Panc1 (cell line): ENCODE data around the gene FARSB. TPM values are rescaled to one million over a fixed set of nuclear protein-coding genes. Genes with fewer than 3 reads are reported as not detected.

Experiments
- ATAC-seq: fragments of 200-7000 bp; cut with Tn5 transposase; 2 replicates; pipeline ENCODE4 v1.9.1; 2020; ENCODE audit warnings: mild to moderate bottlenecking, moderate library complexity
- BruUV-seq: library from RNA; stranded (reverse); fragments of 400-500 nt; replicated peaks from 2 replicates; lab custom pipeline; 2021; lab: Mats Ljungman, UMichigan
- CTCF ChIA-PET: fragments of 300-600 bp; sonication (Branson Sonifier 250); formaldehyde crosslinking; loops from one replicate; lab custom pipeline; 2022; ENCODE audit warnings: antibody characterized with exemption; lab: Charles Lee
- POLR2A ChIA-PET: fragments of 300-600 bp; sonication (Branson Sonifier 250); formaldehyde crosslinking; loops from one replicate; lab custom pipeline; 2022; ENCODE audit warnings: antibody characterized with exemption; lab: Charles Lee
- DNase-seq: peaks from one replicate; pipeline ENCODE4 v3.0.0-alpha.2; 2010; ENCODE audit warnings: low read depth, low spot score
- H3K27ac ChIP-seq: 2 replicates; pipeline ENCODE4 v1.5.1; 2011; ENCODE audit warnings: mild to moderate bottlenecking, low read length, inconsistent platforms
- H3K27me3 ChIP-seq: fragments of 200-500 bp; sonication (Bioruptor generic); 2 replicates; pipeline ENCODE4 v1.6.0; 2014; ENCODE audit warnings: low read length, inconsistent platforms; ENCODE audit not compliant: control insufficient read depth, insufficient read depth
- H3K36me3 ChIP-seq: fragments of 200-500 bp; sonication (Bioruptor generic); 2 replicates; pipeline ENCODE4 v1.5.1; 2014; ENCODE audit warnings: inconsistent platforms, mild to moderate bottlenecking, low read length, moderate library complexity; ENCODE audit not compliant: control insufficient read depth, insufficient read depth
- H3K4me1 ChIP-seq: 2 replicates; pipeline ENCODE4 v1.5.1; 2011; ENCODE audit warnings: inconsistent platforms, mild to moderate bottlenecking, low read length, moderate library complexity; ENCODE audit not compliant: control insufficient read depth, insufficient read depth
- H3K4me3 ChIP-seq, 2 experiments: 2 replicates each; pipeline ENCODE4 v1.5.1; 2011 to 2012; ENCODE audit warnings: low read depth in 2 of 2, low read length in 2 of 2, mild to moderate bottlenecking in 2 of 2, inconsistent platforms in 1 of 2, moderate library complexity in 1 of 2
- H3K9me3 ChIP-seq: fragments of 200-500 bp; sonication (Bioruptor generic); 2 replicates; pipeline ENCODE4 v1.5.1; 2014; ENCODE audit warnings: low read depth, mild to moderate bottlenecking, inconsistent platforms, low read length, moderate library complexity; ENCODE audit not compliant: control insufficient read depth, insufficient read depth
- CTCF ChIP-seq: fragments of 450-650 bp; IDR thresholded peaks from 2 replicates; pipeline ENCODE4 v1.5.1; 2017; ENCODE audit warnings: mild to moderate bottlenecking
- POLR2AphosphoS5 ChIP-seq: IDR thresholded peaks from 2 replicates; pipeline ENCODE4 v1.6.1; 2012; ENCODE audit warnings: mild to moderate bottlenecking, low read depth, low read length, moderate library complexity
- REST ChIP-seq, 2 experiments: IDR thresholded peaks; 2 replicates each; pipeline ENCODE4 v1.6.1; 2011 to 2012; ENCODE audit warnings: low read depth in 2 of 2, control low read depth in 1 of 2, low read length in 1 of 2, mild to moderate bottlenecking in 1 of 2, moderate library complexity in 1 of 2; ENCODE audit not compliant: insufficient read depth in 1 of 2
- SIN3A ChIP-seq: IDR thresholded peaks from 2 replicates; pipeline ENCODE4 v1.6.1; 2012; ENCODE audit warnings: low read depth, mild to moderate bottlenecking, low read length, moderate library complexity, borderline replicate concordance; ENCODE audit not compliant: insufficient read depth
- TCF7L2 ChIP-seq: IDR thresholded peaks from 2 replicates; pipeline ENCODE4 v1.6.1; 2011; ENCODE audit warnings: mild to moderate bottlenecking, low read depth, low read length, inconsistent platforms
- in situ Hi-C: cut with HindIII; loops from 2 replicates; pipeline ENCODE4 v1.10.0; 2016; ENCODE audit warnings: low sequenced_read_pairs, low pct_unique_long_range_greater_than_20kb
- intact Hi-C: fragments of 100-400 bp; cut with micrococcal nuclease; formaldehyde crosslinking; loops from one replicate; pipeline ENCODE4 v1.10.0; 2022; ENCODE audit not compliant: unreplicated experiment
- total RNA-seq: library from RNA; stranded (reverse); gene quantifications from one replicate; pipeline ENCODE4 v1.2.1, GENCODE V29; 2021; ENCODE audit not compliant: unreplicated experiment

The FARSB gene
- total RNA-seq, 1 experiment from 2014 or later = 31.6 TPM

GRCh38 chr2:222563936-222564335 is 92.0 kb downstream of the FARSB start:
- ATAC-seq (no peak), DNase-seq (no peak)
- Histone ChIP-seq H3K27me3 (no peaks in the 10 kb centered on the region), H3K4me3 (no peak overlapping the region), H3K36me3 (0 out of 2 replicates have a peak, but pooled peaks cover 3% of the 10 kb centered on the region), H3K4me1 (no peaks in the 10 kb centered on the region), H3K27ac (no peak overlapping the region), H3K9me3 (no peaks in the 10 kb centered on the region)
- no peak for TF ChIP-seq REST (IDR thresholded peaks at IDR 0.05; ENCODE audit: insufficient read depth in 1 of 2, low read depth in 2 of 2, low read length in 1 of 2)
- TF ChIP-seq POLR2AphosphoS5 = no peak
- no peak for TF ChIP-seq CTCF
- no peak for TF ChIP-seq SIN3A
- TF ChIP-seq TCF7L2 = no peak
- ChIA-PET POLR2A (no interaction called here), CTCF (no interaction called here)
- BruUV-seq = no TSS peak
- intact Hi-C loops = loop anchor here (2.0 to 5.0 kb wide), 2 partner anchors 245 to 507 kb away; no protein-coding TSS in a partner anchor
- in situ Hi-C loops = no loop called here

- in situ Hi-C loops = no loop called here
Observed at GRCh38 chr2:222563106-222563718, 92.7 kb downstream of the FARSB start.

More at GRCh38 chr2:222563106-222563718, 92.7 kb downstream of the FARSB start:
- Histone ChIP-seq H3K4me1 (no peaks in the 10 kb centered on the region), H3K27ac (no peak overlapping the region), H3K36me3 (0 out of 2 replicates have a peak, but pooled peaks cover 3% of the 10 kb centered on the region), H3K4me3 (no peak overlapping the region), H3K9me3 (no peaks in the 10 kb centered on the region), H3K27me3 (no peaks in the 10 kb centered on the region)
- ATAC-seq (no peak), DNase-seq (no peak)
- no TSS peak for BruUV-seq
- intact Hi-C loops = loop anchor here (2.0 to 5.0 kb wide), 2 partner anchors 244 to 506 kb away; no protein-coding TSS in a partner anchor
- POLR2A ChIA-PET = no interaction called here
- TF ChIP-seq TCF7L2 = no peak
- TF ChIP-seq SIN3A = no peak
- no peak for TF ChIP-seq CTCF
- TF ChIP-seq REST (IDR thresholded peaks at IDR 0.05; ENCODE audit: insufficient read depth in 1 of 2, low read depth in 2 of 2, low read length in 1 of 2) = no peak
- TF ChIP-seq POLR2AphosphoS5 = no peak
- CTCF ChIA-PET = no interaction called here
